ENCODE results near the gene VARS2.

The VARS2 gene

DNA sequence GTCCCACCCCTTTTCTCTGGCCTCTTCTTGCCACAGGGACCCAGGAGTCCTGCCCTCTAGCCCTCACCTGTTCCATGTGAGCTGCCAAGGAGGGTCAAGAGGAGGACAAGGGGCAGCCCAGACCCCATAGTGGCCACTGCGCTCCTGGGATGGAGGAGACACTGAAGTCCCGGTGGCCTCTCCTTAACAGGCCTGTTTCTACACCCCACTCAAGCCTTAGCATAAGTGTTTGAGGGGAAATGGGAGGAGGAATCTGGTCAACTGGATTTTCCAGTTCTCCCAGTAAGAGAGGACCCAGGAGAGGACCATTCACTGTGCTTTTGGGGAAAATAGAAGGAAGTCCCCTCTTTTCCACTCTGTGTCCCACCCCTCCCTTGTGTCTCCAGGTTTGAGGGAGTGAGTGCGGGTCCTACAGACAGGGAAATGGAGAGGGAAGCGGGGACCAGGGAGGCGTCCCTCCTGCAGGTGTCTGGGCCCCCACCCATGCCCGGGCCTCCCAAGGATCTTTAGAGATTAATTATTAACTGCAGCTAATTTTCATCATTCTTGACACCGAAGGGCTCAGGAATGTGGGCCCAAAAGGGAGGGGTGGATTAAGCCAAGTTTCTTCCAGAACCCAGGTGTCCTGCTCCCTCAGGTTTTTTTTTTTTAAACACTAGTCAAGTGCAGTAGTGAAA, 18.1 kb downstream of the VARS2 start, which contains the start of gene SFTA2:
SFTA2 (minus strand) TSS at position 202 of the 677 bp plus-strand sequence; CDS start at position 128, 74 bp downstream.
- DNase-seq = no peak

GRCh38 chr6:30932665-30933365, 18.8 kb downstream of the VARS2 start:
- DNase-seq = no peak

DNA sequence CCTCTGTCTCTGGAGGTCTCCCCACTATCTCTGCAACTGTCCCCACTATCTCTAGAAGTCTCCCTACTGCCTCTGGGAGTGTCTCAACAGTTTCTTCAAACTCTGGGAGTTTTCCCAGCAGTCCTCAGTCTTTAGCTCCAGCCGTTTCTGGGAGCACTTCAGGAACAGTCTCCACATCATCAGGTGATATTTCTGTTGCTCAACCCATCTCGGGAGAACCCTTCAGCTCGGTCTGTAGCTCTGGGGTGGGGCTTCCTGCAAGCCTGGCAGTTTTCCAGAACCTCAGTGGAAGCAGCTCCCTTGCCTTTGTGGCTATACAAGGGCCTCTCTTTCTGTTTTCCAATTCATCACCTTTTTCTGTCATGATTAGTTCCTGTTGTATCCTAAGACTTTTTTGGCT, 21.0 kb downstream of the VARS2 start:
- no peak for DNase-seq

DNA sequence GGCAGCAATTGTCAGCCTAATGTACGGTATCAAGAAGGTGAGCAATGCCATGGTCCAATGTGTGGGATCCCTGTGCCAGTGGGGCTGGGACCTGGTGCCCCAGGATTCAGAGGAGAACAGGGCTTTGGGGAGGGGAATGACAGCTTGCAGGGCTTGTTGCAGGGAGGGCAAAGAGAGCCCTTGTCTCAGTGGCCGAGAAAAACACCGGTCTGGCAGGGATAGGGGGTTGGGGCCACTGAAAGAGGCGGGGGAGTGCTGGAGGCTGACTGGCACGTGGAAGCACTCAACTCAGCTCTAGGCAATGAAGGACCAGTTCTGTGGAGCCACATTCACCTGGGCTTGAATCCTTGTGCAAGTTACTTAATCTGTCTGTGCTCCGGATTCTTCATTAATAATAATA, 23.2 kb downstream of the VARS2 start:
- no peak for DNase-seq

DNA sequence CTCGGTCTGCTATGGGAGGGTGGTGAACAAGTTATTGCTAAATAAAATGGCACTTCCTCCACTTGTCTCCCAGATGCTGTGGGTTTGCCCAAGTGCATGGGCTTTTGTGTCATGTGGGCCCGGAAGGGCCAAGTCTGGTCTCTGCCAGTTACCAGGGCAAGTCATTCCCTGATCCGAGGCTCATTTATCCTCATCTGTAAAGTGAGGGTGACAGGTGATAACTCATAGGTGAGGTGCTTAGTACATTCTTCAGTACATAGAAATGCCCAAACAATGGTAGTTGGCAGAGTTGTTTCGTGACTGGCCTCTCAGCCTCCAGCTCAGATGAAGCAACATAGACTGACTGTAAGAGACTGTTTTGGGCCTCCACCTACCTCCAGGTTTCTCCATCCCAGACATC, 24.7 kb downstream of the VARS2 start:
- DNase-seq = no peak

GRCh38 chr6:30939473-30939872, 25.4 kb downstream of the VARS2 start:
- DNase-seq = no peak

- no peak for DNase-seq
These were observed 26.4 kb downstream of the VARS2 start, which contains the start of gene MUCL3 for GRCh38 chr6:30940361-30940986. Gene MUCL3 (plus strand): TSS chr6:30940973. CDS start chr6:30941000, 27 bp downstream.

GRCh38 chr6:30942338-30943060, 28.5 kb downstream of the VARS2 start:
- no peak for DNase-seq

DNA sequence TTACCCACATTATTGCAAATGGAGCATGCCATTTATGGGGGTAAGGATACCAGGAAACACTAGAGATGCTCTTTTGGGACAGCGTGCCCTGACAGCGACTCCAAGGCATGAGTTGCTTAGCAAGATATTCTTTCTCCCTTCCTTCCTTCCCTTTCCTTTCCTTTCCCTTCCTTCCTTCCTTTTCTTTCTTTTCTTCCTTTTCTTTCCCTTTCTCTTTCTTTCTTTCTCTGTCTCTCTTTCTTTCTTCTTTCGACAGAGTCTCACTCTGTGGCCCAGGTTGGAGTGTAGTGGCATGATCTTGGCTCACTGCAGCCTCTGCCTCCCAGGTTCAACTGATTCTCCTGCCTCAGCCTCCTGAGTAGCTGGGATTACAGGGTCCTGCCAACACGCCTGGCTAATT, 30.0 kb downstream of the VARS2 start:
- DNase-seq = no peak

DNA sequence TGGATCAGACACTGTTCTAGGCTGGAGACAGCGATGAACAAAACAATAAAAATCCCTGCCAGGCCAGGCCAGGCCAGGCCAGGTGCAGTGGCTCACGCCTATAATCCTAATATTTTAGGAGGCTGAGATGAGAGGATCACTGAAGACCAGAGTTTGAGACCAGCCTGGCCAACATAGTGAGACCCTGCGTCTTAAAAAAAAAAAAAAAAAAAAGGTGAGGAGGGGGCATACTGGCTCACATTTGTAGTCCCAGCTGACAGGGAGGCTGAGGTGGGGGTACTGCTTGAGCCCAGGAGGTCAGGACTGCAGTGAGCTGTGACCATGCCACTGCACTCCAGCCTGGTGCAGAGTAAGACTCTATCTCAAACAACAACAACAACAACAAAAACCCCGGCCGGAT, 31.2 kb downstream of the VARS2 start:
- no peak for DNase-seq

GRCh38 chr6:30947231-30947630, 33.2 kb downstream of the VARS2 start:
- no peak for DNase-seq

DNA sequence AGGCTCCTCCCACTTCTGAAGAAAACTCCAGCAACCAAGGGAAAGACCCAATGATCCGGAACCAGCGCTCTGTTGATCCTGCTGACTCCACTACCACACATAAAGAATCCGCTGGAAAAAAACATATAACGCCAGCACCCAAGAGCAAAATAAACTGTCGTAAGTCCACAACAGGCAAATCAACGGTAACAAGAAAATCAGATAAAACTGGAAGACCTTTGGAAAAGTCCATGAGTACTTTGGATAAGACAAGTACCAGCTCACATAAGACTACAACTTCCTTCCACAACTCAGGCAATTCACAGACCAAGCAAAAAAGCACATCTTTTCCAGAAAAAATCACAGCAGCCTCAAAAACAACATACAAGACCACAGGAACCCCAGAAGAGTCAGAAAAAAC, 34.8 kb downstream of the VARS2 start:
- no peak for DNase-seq

- DNase-seq = no peak
These were observed 38.0 kb downstream of the VARS2 start for GRCh38 chr6:30951907-30952469.

GRCh38 chr6:30954631-30955366, 40.8 kb downstream of the VARS2 start:
- DNase-seq = no peak

DNA sequence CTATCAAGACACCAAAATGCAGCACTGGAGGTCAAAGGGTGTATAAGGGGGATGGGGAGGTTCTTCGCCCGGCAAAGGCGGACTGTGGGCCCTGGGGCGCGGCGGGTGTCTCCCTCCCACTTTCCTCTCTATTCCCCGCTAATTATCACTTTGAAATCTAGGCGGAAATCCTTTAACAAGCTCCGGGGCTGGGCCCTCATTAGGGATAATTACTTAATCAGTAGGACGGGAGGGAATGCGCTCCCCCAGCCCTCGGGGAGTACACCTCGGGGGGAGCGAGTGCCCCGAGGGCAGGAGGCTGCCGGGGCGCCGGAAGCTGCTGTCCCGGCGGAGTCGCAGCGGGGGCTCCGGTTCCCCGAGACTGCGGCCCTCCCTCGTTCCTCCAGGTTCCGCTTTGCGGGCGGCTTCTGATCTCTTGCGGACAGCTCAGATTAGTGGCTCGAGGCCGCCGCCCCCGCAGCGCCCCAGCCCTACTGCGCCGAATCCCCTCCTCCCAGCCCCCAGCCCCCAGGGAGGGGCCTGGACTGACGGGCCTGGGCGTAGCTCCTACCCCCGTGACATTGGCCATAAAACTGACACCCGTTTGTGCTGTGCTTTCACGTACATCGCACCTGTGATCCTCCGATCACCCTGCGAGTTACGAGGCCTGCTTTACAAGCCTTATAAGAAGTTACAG, 41.5 kb downstream of the VARS2 start:
- peak; percentile 52 for DNase-seq

GRCh38 chr6:30957716-30958115, 43.7 kb downstream of the VARS2 start:
- DNase-seq = no peak

DNA sequence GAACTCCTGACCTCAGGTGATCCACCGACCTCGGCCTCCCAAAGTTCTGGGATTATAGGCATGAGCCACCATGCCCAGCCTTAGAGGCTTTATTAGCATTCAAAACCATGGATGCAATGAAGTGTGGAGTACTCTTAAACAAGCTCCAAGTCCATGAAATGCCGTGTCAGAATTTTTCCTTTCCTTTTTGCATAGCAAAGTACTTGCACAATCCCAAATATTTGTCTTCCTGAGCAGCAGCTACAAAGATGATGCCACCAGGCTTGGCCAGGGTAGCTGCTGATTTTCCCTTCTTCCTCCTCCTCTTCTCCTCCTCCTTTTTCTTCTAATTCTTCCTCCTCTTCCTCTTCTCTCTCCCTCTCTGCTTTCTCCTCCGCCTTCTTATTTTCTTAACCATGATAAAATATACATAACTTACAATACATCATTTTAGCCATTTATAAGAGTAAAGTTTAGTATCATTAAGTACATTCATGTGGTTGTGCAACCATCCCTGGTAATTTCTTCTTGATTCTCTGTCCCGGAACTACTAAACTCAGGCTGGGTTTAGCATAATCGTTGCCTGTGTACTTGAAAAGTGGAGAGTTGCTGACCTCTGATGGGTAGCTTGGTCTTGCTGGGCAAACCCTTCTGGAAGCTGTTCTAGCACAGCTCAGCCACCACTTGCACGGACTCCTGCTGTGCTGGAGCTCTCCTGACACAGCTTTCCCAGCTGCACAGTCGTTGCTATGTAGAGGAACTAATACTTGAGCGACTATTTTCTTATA, 47.1 kb downstream of the VARS2 start:
- no peak for DNase-seq

- no peak for DNase-seq
These were observed 48.7 kb downstream of the VARS2 start for GRCh38 chr6:30962716-30963115.

- no peak for DNase-seq
These were observed 49.6 kb downstream of the VARS2 start for GRCh38 chr6:30963641-30964040.

DNA sequence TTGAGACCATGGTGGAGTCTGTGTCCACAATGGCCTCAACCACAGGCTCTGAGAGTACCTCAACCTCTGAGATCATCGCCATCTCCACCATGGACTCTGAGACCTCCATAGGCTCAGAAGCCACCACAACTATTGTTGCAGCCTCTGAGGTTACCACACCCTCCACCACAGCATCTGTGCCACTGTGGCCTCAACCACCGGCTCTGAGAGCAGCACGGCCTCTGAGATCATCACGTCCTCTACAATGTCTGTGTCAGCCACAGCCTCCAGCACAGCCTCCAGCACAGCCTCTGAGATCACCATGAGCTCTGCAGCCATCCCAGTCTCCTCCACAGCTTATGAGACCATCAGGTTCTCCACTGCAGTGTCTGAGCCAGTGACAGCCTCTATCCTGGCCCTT, 50.0 kb downstream of the VARS2 start:
- DNase-seq = no peak

DNA sequence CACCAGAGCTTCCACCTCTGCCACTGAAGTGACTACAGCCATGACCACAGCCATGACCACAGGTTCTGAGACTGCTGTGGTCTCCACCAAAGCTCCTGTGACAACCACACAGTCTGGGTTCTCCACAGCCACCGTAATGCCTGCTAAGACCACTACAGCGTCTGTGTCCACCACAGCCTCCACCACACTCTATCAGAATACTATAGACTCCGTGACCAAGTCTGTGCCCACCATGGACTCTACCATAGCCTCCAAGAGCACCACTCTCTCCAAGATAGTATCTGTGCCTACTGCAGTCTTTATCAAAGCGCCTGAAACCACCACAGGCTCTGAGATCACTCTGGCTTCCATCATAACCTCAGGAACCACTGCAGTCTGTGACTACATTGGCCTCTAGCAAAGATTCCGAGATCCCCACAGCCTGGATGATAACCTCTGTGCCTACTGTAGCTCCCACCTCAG, 51.1 kb downstream of the VARS2 start:
- no peak for DNase-seq

All from NCI-H1105 (cell line).